HCT116 (cell line): Measurements from ENCODE around the gene HSPA12A.

Experiments used
- CTCF ChIP-seq, 3 experiments: fragments of 200-600 bp in 1 of 3; sonication (generic) in 1 of 3; IDR thresholded peaks in 2 of 3; conservative IDR thresholded peaks in 1 of 3; 2 replicates each; pipeline ENCODE4 v1.5.1; 2012 to 2017; ENCODE audit warnings: low read depth in 2 of 3, low read length in 2 of 3, antibody characterized with exemption in 1 of 3, borderline replicate concordance in 1 of 3, control low read depth in 1 of 3, mild to moderate bottlenecking in 1 of 3, mixed read lengths in 1 of 3, mixed run types in 1 of 3, moderate library complexity in 1 of 3; ENCODE audit not compliant: insufficient read depth in 1 of 3
- EGR1 ChIP-seq: IDR thresholded peaks from 2 replicates; pipeline ENCODE4 v1.6.1; 2012; ENCODE audit warnings: low read depth
- ELF1 ChIP-seq: IDR thresholded peaks from 2 replicates; pipeline ENCODE4 v1.6.1; 2012; ENCODE audit warnings: low read depth, borderline replicate concordance
- EZH2 ChIP-seq: fragments of 200-600 bp; sonication (generic); IDR thresholded peaks from 2 replicates; pipeline ENCODE4 v1.6.1; 2017; ENCODE audit warnings: antibody characterized with exemption, mixed run types
- EZH2phosphoT487 ChIP-seq: fragments of 200-600 bp; IDR thresholded peaks from 2 replicates; pipeline ENCODE4 v1.6.1; 2018; ENCODE audit warnings: antibody characterized with exemption, borderline replicate concordance
- POLR2A ChIP-seq: IDR thresholded peaks from 2 replicates; pipeline ENCODE4 v1.7.0; 2011; ENCODE audit warnings: borderline replicate concordance; ENCODE audit not compliant: insufficient read depth, insufficient read length; ENCODE audit errors: extremely low read depth
- POLR2AphosphoS5 ChIP-seq: IDR thresholded peaks from 2 replicates; pipeline ENCODE4 v1.6.1; 2011; ENCODE audit warnings: mild to moderate bottlenecking, low read depth, low read length, moderate library complexity
- RAD21 ChIP-seq: IDR thresholded peaks from 2 replicates; pipeline ENCODE4 v1.6.1; 2012; ENCODE audit warnings: low read depth, mild to moderate bottlenecking
- REST ChIP-seq: IDR thresholded peaks from 2 replicates; pipeline ENCODE4 v1.6.1; 2012; ENCODE audit warnings: low read depth
- TCF7L2 ChIP-seq: IDR thresholded peaks from 2 replicates; pipeline ENCODE4 v1.7.0; 2011; ENCODE audit warnings: borderline replicate concordance, inconsistent platforms; ENCODE audit not compliant: insufficient read depth, insufficient read length; ENCODE audit errors: extremely low read depth
- YY1 ChIP-seq: IDR thresholded peaks from 2 replicates; pipeline ENCODE4 v1.6.1; 2011; ENCODE audit warnings: low read length, low read depth, moderate library complexity, mild to moderate bottlenecking; ENCODE audit not compliant: insufficient replicate concordance; ENCODE audit errors: extremely low read depth
- ZFX ChIP-seq: fragments of 450-650 bp; IDR thresholded peaks from 2 replicates; pipeline ENCODE4 v1.6.1; 2017
- ZNF274 ChIP-seq: fragments of 200-500 bp; sonication (Bioruptor generic); IDR thresholded peaks from 2 replicates; pipeline ENCODE4 v1.6.1; 2014; ENCODE audit warnings: mild to moderate bottlenecking, low read depth, low read length, inconsistent platforms

GRCh38 chr10:116692225-116692624 is 50.1 kb downstream of the HSPA12A start:
- TF ChIP-seq CTCF (IDR thresholded peaks at IDR 0.05 in 2 of 3, conservative IDR thresholded peaks at IDR 0.05 in 1 of 3; ENCODE audit: borderline replicate concordance in 1 of 3, insufficient read depth in 1 of 3, low read depth in 2 of 3, low read length in 2 of 3) (no peak), POLR2A (no peak), REST (no peak), RAD21 (no peak), EGR1 (no peak), ELF1 (no peak), TCF7L2 (no peak), EZH2phosphoT487 (no peak), ZFX (no peak), ZNF274 (no peak), EZH2 (no peak), POLR2AphosphoS5 (no peak), YY1 (no peak)
